ENCODE results near the gene PITPNC1.

PITPNC1 gene

GRCh38 chr17:67636834-67637520, 259.9 kb downstream of the PITPNC1 start:
- Histone ChIP-seq H3K27me3 (ENCODE audit: control insufficient read depth in 3 of 3, insufficient read depth in 3 of 3, low read depth in 1 of 3, low read length in 3 of 3) (no peaks in the 10 kb centered on the region), H3K14ac (ENCODE audit: low read length) (no peak overlapping the region), H3K4ac (ENCODE audit: low read length) (no peak overlapping the region), H3K4me3 (ENCODE audit: low read length in 2 of 2) (no peak overlapping the region), H3K27ac (replicated peaks; ENCODE audit: low read length) (no peak overlapping the region), H3K79me1 (ENCODE audit: low read depth, low read length) (no peaks in the 10 kb centered on the region), H3K36me3 (replicated peaks in 1 of 2; ENCODE audit: control insufficient read depth in 2 of 2, insufficient read depth in 2 of 2, low read length in 2 of 2) (peaks cover 2 to 12% of the 10 kb centered on the region in 2 donors), H3K9ac (ENCODE audit: low read depth, low read length, poor library complexity) (no peak overlapping the region), H2BK12ac (ENCODE audit: low read length) (no peak overlapping the region), H2BK15ac (ENCODE audit: low read length) (no peak overlapping the region), H3K23ac (ENCODE audit: low read depth, low read length, poor library complexity) (no peak overlapping the region), H2BK5ac (ENCODE audit: low read length) (no peak overlapping the region), H4K91ac (ENCODE audit: low read depth, low read length, poor library complexity) (no peak overlapping the region), H2BK120ac (ENCODE audit: low read depth, low read length) (no peak overlapping the region), H2AFZ (ENCODE audit: low read length) (no peak overlapping the region), H2AK5ac (ENCODE audit: low read depth, low read length) (no peak overlapping the region), H3K18ac (ENCODE audit: low read length) (no peak overlapping the region), H3K4me2 (ENCODE audit: insufficient read depth, low read length, poor library complexity, severe bottlenecking) (no peak overlapping the region), H3K4me1 (ENCODE audit: control insufficient read depth in 2 of 2, insufficient read depth in 1 of 2, low read depth in 1 of 2, low read length in 2 of 2) (peaks cover 0 to 2% of the 10 kb centered on the region in 2 donors), H4K8ac (ENCODE audit: low read depth, low read length) (no peak overlapping the region), H3K9me3 (replicated peaks in 1 of 2; ENCODE audit: control insufficient read depth in 2 of 2, insufficient read depth in 1 of 2, low read depth in 1 of 2, low read length in 2 of 2) (no peaks in the 10 kb centered on the region)
- DNase-seq (ENCODE audit: low spot score) = no peak
- WGBS, 2 donors (ENCODE audit: extremely low coverage in 2 of 2, insufficient read length in 2 of 2, insufficient replicate concordance in 1 of 2) = no CpG with 5 or more reads among the region's 13 CpGs

- Histone ChIP-seq H2BK15ac (ENCODE audit: low read length) (no peak overlapping the region), H3K23ac (ENCODE audit: low read depth, low read length, poor library complexity) (no peak overlapping the region), H3K27me3 (ENCODE audit: control insufficient read depth in 3 of 3, insufficient read depth in 3 of 3, low read depth in 1 of 3, low read length in 3 of 3) (no peaks in the 10 kb centered on the region), H3K79me1 (ENCODE audit: low read depth, low read length) (no peaks in the 10 kb centered on the region), H3K4me3 (ENCODE audit: low read length in 2 of 2) (no peak overlapping the region), H3K14ac (ENCODE audit: low read length) (no peak overlapping the region), H2BK5ac (ENCODE audit: low read length) (no peak overlapping the region), H3K36me3 (replicated peaks in 1 of 2; ENCODE audit: control insufficient read depth in 2 of 2, insufficient read depth in 2 of 2, low read length in 2 of 2) (peaks cover 2% of the 10 kb centered on the region in 2 donors), H4K8ac (ENCODE audit: low read depth, low read length) (no peak overlapping the region), H3K9me3 (replicated peaks in 1 of 2; ENCODE audit: control insufficient read depth in 2 of 2, insufficient read depth in 1 of 2, low read depth in 1 of 2, low read length in 2 of 2) (no peaks in the 10 kb centered on the region), H4K91ac (ENCODE audit: low read depth, low read length, poor library complexity) (no peak overlapping the region), H2BK12ac (ENCODE audit: low read length) (no peak overlapping the region), H2AFZ (ENCODE audit: low read length) (no peak overlapping the region), H2BK120ac (ENCODE audit: low read depth, low read length) (no peak overlapping the region), H3K4ac (ENCODE audit: low read length) (no peak overlapping the region), H3K4me2 (ENCODE audit: insufficient read depth, low read length, poor library complexity, severe bottlenecking) (no peak overlapping the region), H2AK5ac (ENCODE audit: low read depth, low read length) (no peak overlapping the region), H3K27ac (replicated peaks; ENCODE audit: low read length) (no peak overlapping the region), H3K4me1 (ENCODE audit: control insufficient read depth in 2 of 2, insufficient read depth in 1 of 2, low read depth in 1 of 2, low read length in 2 of 2) (peaks cover 0 to 2% of the 10 kb centered on the region in 2 donors), H3K18ac (ENCODE audit: low read length) (no peak overlapping the region), H3K9ac (ENCODE audit: low read depth, low read length, poor library complexity) (no peak overlapping the region)
- no peak for DNase-seq (ENCODE audit: low spot score)
- WGBS, 2 donors (ENCODE audit: extremely low coverage in 2 of 2, insufficient read length in 2 of 2, insufficient replicate concordance in 1 of 2) = no CpG with 5 or more reads among the region's 8 CpGs
Observed at GRCh38 chr17:67637901-67638641, 261.0 kb downstream of the PITPNC1 start.

GRCh38 chr17:67638871-67639270, 261.8 kb downstream of the PITPNC1 start:
- DNase-seq (ENCODE audit: low spot score) = no peak
- H2BK12ac ChIP-seq (ENCODE audit: low read length) = no peak overlapping the region
- H3K27ac ChIP-seq (replicated peaks; ENCODE audit: low read length) = no peak overlapping the region
- no peaks in the 10 kb centered on the region for H3K27me3 ChIP-seq (ENCODE audit: control insufficient read depth in 3 of 3, insufficient read depth in 3 of 3, low read depth in 1 of 3, low read length in 3 of 3)
- H4K91ac ChIP-seq (ENCODE audit: low read depth, low read length, poor library complexity) = no peak overlapping the region
- H2BK5ac ChIP-seq (ENCODE audit: low read length) = no peak overlapping the region
- no peak overlapping the region for H2BK15ac ChIP-seq (ENCODE audit: low read length)
- no peak overlapping the region for H2AK5ac ChIP-seq (ENCODE audit: low read depth, low read length)
- no peak overlapping the region for H3K4me2 ChIP-seq (ENCODE audit: insufficient read depth, low read length, poor library complexity, severe bottlenecking)
- no peak overlapping the region for H2AFZ ChIP-seq (ENCODE audit: low read length)
- H3K23ac ChIP-seq (ENCODE audit: low read depth, low read length, poor library complexity) = no peak overlapping the region
- no peak overlapping the region for H4K8ac ChIP-seq (ENCODE audit: low read depth, low read length)
- peaks cover 0 to 2% of the 10 kb centered on the region in 2 donors for H3K36me3 ChIP-seq (replicated peaks in 1 of 2; ENCODE audit: control insufficient read depth in 2 of 2, insufficient read depth in 2 of 2, low read length in 2 of 2)
- H3K18ac ChIP-seq (ENCODE audit: low read length) = no peak overlapping the region
- no peak overlapping the region for H3K4me3 ChIP-seq (ENCODE audit: low read length in 2 of 2)
- peaks cover 0 to 2% of the 10 kb centered on the region in 2 donors for H3K4me1 ChIP-seq (ENCODE audit: control insufficient read depth in 2 of 2, insufficient read depth in 1 of 2, low read depth in 1 of 2, low read length in 2 of 2)
- H3K9me3 ChIP-seq (replicated peaks in 1 of 2; ENCODE audit: control insufficient read depth in 2 of 2, insufficient read depth in 1 of 2, low read depth in 1 of 2, low read length in 2 of 2) = no peaks in the 10 kb centered on the region
- no peak overlapping the region for H3K4ac ChIP-seq (ENCODE audit: low read length)
- H3K9ac ChIP-seq (ENCODE audit: low read depth, low read length, poor library complexity) = no peak overlapping the region
- H3K14ac ChIP-seq (ENCODE audit: low read length) = no peak overlapping the region
- H3K79me1 ChIP-seq (ENCODE audit: low read depth, low read length) = no peaks in the 10 kb centered on the region
- no peak overlapping the region for H2BK120ac ChIP-seq (ENCODE audit: low read depth, low read length)
- no CpG with 5 or more reads among the region's 4 CpGs for whole genome bisulfite sequencing, 2 donors (ENCODE audit: extremely low coverage in 2 of 2, insufficient read length in 2 of 2, insufficient replicate concordance in 1 of 2)

GRCh38 chr17:67639555-67639954, 262.5 kb downstream of the PITPNC1 start:
- no peak for DNase-seq (ENCODE audit: low spot score)
- no CpG with 5 or more reads among the region's 4 CpGs for WGBS, 2 donors (ENCODE audit: extremely low coverage in 2 of 2, insufficient read length in 2 of 2, insufficient replicate concordance in 1 of 2)
- no peak overlapping the region for H4K91ac ChIP-seq (ENCODE audit: low read depth, low read length, poor library complexity)

More at GRCh38 chr17:67639555-67639954, 262.5 kb downstream of the PITPNC1 start:
- Histone ChIP-seq H2BK5ac (ENCODE audit: low read length) (no peak overlapping the region), H2BK15ac (ENCODE audit: low read length) (no peak overlapping the region), H3K4ac (ENCODE audit: low read length) (no peak overlapping the region), H3K23ac (ENCODE audit: low read depth, low read length, poor library complexity) (no peak overlapping the region), H3K79me1 (ENCODE audit: low read depth, low read length) (no peaks in the 10 kb centered on the region), H2AFZ (ENCODE audit: low read length) (no peak overlapping the region), H4K8ac (ENCODE audit: low read depth, low read length) (no peak overlapping the region), H2BK120ac (ENCODE audit: low read depth, low read length) (no peak overlapping the region), H3K36me3 (replicated peaks in 1 of 2; ENCODE audit: control insufficient read depth in 2 of 2, insufficient read depth in 2 of 2, low read length in 2 of 2) (peaks cover 0 to 2% of the 10 kb centered on the region in 2 donors), H3K4me2 (ENCODE audit: insufficient read depth, low read length, poor library complexity, severe bottlenecking) (no peak overlapping the region), H3K9me3 (replicated peaks in 1 of 2; ENCODE audit: control insufficient read depth in 2 of 2, insufficient read depth in 1 of 2, low read depth in 1 of 2, low read length in 2 of 2) (no peaks in the 10 kb centered on the region), H3K4me1 (ENCODE audit: control insufficient read depth in 2 of 2, insufficient read depth in 1 of 2, low read depth in 1 of 2, low read length in 2 of 2) (peaks cover 0 to 2% of the 10 kb centered on the region in 2 donors), H3K14ac (ENCODE audit: low read length) (no peak overlapping the region), H3K9ac (ENCODE audit: low read depth, low read length, poor library complexity) (no peak overlapping the region), H3K27me3 (ENCODE audit: control insufficient read depth in 3 of 3, insufficient read depth in 3 of 3, low read depth in 1 of 3, low read length in 3 of 3) (no peaks in the 10 kb centered on the region), H2BK12ac (ENCODE audit: low read length) (no peak overlapping the region), H3K18ac (ENCODE audit: low read length) (no peak overlapping the region), H2AK5ac (ENCODE audit: low read depth, low read length) (no peak overlapping the region), H3K27ac (replicated peaks; ENCODE audit: low read length) (no peak overlapping the region), H3K4me3 (ENCODE audit: low read length in 2 of 2) (no peak overlapping the region)

Measured in neuronal stem cell (in vitro differentiated cells).